GM12892 (cell line): ENCODE results near the gene ACBD5.
"Not testable (repeated sequence)": the region's sequence is repeated elsewhere in the genome, so short reads cannot be mapped to it uniquely, and the experiment has no call there.

Source experiments
- DNase-seq: peaks from one replicate; pipeline ENCODE4 v3.0.0; 2011; ENCODE audit not compliant: insufficient read length
- FAIRE-seq: peaks from 2 replicates; lab custom pipeline; 2011; peaks lifted over from hg19 to GRCh38; lab: Jason Lieb, UNC
- POLR2A ChIP-seq: IDR thresholded peaks from 2 replicates; pipeline ENCODE4 v1.6.1; 2011; ENCODE audit warnings: low read depth, low read length, control low read depth
- POLR2AphosphoS5 ChIP-seq: IDR thresholded peaks from 2 replicates; pipeline ENCODE4 v1.6.1; 2011; ENCODE audit warnings: low read depth, low read length, control low read depth
- TAF1 ChIP-seq: IDR thresholded peaks from 2 replicates; pipeline ENCODE4 v1.6.1; 2011; ENCODE audit warnings: low read depth, mild to moderate bottlenecking, control low read depth, low read length, borderline replicate concordance

The ACBD5 gene

DNA sequence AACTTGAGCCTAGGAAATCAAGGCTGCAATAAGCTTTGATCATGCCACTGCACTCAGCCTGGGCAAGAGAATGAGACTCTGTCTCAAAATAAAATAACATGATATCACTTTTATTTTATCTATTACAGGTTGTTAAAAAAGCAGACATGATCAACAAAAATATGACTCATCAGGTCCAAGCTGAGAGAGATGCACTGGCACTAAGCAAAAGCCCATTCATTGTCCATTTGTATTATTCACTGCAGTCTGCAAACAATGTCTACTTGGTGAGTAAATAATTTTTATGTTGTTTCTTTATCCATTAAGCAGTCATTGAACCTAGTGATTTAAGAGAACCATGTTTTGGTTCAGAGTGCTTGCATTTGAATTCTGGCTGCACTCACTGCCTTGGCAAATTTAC lies 82.2 kb downstream of the ACBD5 start:
- no peak for TF ChIP-seq TAF1
- no peak for TF ChIP-seq POLR2A
- no peak for TF ChIP-seq POLR2AphosphoS5
- DNase-seq (no peak), FAIRE-seq (no peak)

- no peak for TF ChIP-seq POLR2AphosphoS5
- no peak for TF ChIP-seq POLR2A
- TF ChIP-seq TAF1: no peak
- FAIRE-seq (no peak), DNase-seq (no peak)
Measured at GRCh38 chr10:27157150-27157549, 83.4 kb downstream of the ACBD5 start.

DNA sequence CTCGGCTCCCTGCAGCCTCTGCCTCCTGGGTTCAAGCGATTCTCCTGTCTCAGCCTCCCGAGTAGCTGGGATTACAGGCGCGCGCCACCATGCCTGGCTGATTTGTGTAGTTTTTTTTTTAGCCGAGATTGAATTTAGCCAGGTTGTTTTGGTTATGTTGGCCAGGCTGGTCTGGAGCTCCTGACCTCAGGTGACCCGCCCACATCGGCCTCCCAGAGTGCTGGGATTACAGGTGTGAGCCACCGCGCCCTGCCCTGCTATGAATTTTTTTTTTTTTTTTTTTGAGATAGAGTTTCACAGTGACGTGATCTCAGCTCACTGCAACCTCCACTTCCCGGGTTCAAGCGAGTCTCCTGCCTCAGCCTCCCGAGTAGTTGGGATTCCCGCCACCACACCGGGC lies 84.0 kb downstream of the ACBD5 start:
- FAIRE-seq, DNase-seq: not testable (repeated sequence)

DNA sequence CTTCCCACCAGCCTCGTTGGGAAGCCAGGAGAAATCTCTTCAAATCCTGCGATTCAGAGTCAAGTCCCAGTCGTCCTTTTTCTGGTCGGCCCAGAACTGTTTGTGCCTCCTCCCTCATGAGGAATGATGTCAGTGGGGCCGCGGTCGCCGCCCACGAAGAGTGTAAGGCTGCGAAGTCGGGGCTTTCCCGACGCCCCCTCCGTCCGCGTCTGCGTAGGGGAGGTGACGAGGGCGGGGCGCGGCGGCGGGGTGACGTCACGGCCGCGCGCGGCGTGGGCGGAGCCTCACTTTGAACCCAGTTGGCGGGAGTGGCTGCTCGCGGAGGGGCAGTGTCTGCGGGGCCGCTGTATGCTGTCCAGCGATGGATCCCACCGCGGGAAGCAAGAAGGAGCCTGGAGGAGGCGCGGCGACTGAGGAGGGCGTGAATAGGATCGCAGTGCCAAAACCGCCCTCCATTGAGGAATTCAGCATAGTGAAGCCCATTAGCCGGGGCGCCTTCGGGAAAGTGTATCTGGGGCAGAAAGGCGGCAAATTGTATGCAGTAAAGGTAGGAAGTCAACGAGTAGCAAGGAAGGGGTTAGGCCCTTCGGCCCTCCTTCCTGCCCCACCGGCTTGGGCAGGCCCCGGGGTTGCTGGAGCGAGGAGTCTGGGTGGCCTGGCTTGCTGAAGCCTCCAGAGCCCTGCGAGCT lies 85.4 kb downstream of the ACBD5 start, which contains the start of gene MASTL:
MASTL (plus strand) TSS at position 287 of the 689 bp plus-strand sequence; CDS start at position 362, 75 bp downstream.
- peak; percentile 97 for FAIRE-seq
- DNase-seq: peak; percentile 74
- TF ChIP-seq TAF1 (peak; percentile 86), POLR2A (peak; percentile 96), POLR2AphosphoS5 (peak; percentile 93)

DNA sequence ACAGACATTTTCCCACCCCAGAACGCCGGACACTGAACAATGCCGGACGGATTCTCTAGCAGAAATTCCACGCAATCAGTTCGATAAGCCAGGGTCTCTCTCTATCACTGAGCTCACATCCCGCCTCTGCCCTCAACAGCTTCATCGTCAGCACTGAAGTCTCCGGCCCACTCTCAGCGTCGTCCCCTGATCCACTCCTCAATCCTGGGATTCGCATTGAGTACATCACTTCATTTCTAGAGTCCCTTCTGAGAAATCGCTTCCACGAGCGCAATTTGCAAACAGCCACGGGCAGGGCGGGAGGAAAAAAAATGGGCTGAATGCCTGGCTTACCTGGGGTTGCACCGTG lies 86.8 kb downstream of the ACBD5 start:
- peak; percentile 13 for DNase-seq
- TF ChIP-seq POLR2AphosphoS5 (no peak), TAF1 (no peak), POLR2A (no peak)
- FAIRE-seq: no peak

- DNase-seq (no peak), FAIRE-seq (no peak)
- TF ChIP-seq POLR2AphosphoS5: no peak
- no peak for TF ChIP-seq TAF1
- no peak for TF ChIP-seq POLR2A
Measured at GRCh38 chr10:27153329-27153728, 87.3 kb downstream of the ACBD5 start.

DNA sequence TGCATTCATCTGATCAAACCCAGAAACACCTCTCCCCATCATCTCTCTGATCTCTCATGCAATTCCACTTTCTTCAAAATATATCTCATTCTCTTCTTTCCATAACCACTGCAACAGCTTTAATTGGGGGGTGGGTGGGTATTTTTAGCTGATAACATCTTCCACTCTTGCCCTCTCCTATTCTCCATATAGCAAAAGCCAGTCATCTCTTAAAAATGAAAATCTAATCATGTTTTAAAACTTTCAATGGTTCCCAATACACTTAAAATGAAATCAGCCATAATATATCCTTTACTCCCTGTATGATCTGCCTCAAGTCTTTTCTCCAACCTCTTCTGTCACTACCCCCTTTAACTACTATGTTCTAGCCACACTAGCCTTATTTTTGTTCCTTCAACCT lies 87.9 kb downstream of the ACBD5 start:
- FAIRE-seq (no peak), DNase-seq (no peak)
- TF ChIP-seq TAF1 (no peak), POLR2AphosphoS5 (no peak), POLR2A (no peak)

DNA sequence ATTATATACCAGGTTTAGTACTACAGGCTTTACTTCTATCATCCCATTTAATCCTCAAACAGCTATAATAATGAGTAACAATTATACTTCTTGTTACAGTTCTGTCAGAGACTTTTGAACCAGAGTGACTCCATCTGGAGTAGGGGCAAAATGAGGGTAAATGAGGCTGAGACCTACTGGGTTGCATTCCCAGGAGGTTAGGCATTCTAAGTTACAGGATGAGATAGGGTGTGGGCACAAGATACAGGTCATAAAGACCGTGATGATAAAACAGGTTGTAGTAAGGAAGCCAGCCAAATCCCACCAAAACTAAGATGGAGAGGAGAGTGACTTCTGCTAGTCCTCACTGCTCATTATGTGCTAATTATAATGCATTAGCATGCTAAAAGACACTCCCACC lies 90.3 kb downstream of the ACBD5 start:
- DNase-seq (no peak), FAIRE-seq (no peak)
- TF ChIP-seq TAF1 (no peak), POLR2AphosphoS5 (no peak), POLR2A (no peak)

GRCh38 chr10:27147701-27148100 lies 92.9 kb downstream of the ACBD5 start:
- no peak for DNase-seq
- TF ChIP-seq TAF1 (no peak), POLR2A (no peak), POLR2AphosphoS5 (no peak)
- no peak for FAIRE-seq

DNA sequence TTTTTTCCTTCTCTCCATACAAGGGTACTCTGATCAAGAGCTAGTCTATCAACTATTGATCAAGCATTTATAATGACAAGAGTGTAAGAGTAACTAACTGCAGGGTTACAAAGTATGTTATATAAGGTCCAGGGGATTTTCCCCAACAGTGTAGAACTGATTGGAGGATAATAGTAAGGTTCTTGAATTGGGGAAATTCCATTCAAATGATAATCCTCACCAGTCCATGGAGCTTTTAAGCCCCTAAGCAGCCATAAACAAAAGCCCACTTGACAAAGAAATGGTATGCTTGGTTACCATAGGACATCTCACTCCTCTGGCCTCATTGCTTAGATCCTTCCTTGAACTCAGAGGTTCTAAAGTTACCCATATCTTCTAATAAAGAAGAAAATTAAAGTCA lies 94.7 kb downstream of the ACBD5 start:
- TF ChIP-seq POLR2AphosphoS5: no peak
- no peak for TF ChIP-seq TAF1
- TF ChIP-seq POLR2A: no peak
- FAIRE-seq: no peak
- DNase-seq: no peak
